HG03097 (cell line): ENCODE measurements around the gene CUL3.
A peak's percentile ranks its signal among the peaks of the same experiment; 100 is the strongest.
"Not testable (repeated sequence)": the region's sequence is repeated elsewhere in the genome, so short reads cannot be mapped to it uniquely, and the experiment has no call there.

ENCODE experiments used
- ATAC-seq: cut with Tn5 transposase; IDR thresholded peaks from one replicate; pipeline ENCODE4 v1.9.1; 2021; ENCODE audit not compliant: unreplicated experiment, low FRiP score

The CUL3 gene

DNA sequence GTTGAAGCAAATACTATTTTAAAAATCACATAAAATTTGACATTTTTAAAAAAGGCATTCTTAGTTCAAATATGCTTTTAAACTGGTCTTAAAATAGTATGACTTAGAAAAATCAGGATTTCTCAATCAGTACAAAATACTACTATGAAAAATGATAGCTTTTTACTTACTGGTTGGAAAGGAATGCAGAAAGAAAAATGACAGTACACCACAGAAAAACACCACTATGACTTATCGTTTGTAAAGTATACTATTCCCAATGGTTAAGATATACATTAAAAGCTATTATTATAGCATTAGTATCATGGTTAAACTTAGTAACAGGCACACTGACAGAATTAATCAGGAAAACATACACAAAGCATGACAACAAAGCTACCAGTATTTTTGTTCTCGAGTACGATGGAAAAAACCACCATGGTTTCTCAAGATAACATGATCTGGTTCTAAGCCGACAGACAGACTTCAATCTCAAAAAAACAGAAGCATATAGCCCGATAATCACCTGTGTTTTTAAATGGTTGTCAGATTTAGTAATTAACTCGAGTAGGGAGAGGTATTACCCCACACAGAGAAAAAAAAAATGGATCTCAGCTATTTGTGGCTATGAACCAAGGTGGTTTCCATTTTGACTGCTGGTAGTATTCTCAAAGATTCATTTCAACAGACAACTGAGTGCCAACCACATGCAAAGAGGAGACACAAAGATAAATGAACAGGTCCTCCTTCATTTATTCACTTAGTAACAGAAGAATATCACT, 39.1 kb downstream of the CUL3 start:
- no peak for ATAC-seq

DNA sequence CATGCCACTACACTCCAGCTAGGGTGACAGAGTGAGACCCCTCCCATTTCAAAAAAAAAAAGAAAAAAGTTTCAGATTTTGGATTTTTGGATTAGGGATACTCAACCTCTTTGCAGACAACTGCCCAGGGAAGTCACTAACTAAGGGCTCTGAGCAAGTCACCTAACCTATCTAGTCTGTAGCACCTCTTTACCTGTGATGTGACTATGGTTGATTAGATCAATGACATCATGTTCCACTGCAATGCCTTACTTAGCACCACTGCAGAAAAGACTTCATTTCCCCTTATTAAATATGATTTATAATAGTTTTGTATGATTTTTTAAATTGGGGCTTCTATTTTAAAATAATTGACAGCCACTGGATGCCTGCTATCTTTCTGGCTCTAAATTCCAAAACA, 41.2 kb downstream of the CUL3 start:
- no peak for ATAC-seq

DNA sequence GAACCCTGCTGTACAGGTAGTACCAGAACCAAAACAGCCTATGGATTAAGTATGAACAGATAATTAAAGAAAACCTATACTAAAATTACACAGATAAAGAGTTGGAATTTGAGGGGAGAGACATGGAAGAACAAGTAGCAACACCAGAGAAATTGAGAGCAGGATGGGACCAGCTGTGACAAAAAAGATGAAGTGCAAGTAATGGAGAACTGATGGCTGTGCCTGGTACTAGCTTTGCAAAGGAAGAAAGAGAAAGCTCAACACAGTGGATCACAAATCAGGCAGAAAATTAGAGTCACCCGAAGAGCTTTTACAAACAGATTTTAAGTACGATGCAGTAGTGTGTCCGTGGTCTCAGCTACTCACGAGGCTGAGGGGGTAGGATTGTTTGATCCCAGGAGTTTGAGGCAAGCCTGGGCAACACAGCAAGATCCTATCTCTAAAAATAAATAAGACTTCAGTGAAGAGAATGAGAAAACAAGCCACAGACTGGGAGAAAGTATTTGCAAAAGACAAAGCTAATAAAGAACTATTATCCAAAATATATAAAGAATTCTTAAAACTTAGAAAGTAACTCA, 46.5 kb downstream of the CUL3 start:
- no peak for ATAC-seq

DNA sequence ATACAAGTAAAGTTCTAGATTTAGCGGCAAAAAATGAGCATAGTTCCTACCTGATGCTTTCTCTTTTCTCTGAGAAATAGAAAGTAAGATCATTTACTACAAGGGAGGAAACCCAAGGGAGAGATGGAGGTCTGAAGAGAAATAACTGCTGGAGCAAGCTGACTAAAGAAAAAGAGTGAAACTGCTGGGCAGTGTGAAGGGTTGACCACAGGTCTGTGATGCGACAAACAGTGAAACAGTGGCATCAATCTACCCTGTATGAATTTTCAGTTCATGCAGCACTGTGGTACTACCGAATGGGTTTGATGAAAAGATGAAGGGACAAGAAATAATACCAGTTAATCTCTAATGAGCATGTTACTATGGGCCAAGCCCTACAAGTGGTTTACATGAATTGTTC, 52.2 kb downstream of the CUL3 start:
- peak; percentile 76 for ATAC-seq

DNA sequence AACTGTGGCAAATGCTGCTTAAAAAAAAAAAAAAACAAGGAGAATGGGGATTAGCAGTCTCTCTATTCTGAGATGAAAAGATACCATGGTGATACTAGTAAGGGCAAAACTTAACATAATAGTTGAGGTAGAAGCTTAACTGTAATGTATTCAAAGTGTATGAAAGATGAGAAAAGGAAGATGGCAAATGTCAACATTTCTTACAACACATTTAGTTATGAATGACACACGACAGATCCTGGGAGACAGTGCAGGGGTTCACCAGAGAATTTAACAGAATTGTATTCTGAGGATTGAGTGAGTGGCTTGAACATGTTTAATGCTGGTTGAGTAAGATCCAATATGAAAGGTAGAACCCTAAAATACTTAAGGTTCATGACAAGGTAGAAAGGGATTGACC, 52.7 kb downstream of the CUL3 start:
- ATAC-seq, result peak; percentile 3

DNA sequence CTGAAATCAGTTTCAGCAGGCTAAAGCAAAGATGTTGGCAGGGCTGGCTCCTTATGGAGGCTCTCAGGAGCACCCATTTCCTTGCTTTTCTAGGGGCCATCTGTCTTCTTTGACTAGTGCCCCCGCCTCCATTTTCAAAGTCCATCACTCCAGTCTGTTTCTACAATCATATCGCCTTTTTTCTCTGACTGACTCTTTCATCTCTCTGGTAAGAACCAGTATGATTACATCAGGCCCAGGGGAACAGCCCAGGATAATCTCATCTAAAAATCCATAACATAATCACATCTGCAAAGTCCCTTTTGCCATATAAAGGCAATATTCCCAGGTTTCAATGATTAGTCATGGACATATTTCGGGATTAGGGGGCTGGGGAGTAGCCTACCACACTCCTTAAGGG, 57.0 kb downstream of the CUL3 start:
- ATAC-seq, result no peak

DNA sequence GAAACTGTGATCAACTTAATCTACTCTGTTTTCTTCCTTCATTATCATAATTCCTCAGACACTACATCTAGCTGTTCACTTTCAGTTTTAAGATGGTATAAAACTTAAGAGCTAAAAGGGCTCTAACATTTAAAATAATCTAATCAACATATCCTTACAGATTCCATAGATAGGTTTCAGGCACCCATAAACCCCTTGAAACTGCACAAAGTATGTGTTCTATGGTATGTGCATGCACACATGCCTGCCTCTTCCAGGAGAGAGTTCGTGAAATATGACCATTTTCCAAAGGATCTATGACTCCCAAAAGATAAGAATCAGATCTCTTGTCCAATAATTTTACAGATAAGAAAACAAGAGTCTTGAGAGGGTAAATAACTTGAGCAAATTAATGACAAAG, 59.4 kb downstream of the CUL3 start:
- no peak for ATAC-seq

DNA sequence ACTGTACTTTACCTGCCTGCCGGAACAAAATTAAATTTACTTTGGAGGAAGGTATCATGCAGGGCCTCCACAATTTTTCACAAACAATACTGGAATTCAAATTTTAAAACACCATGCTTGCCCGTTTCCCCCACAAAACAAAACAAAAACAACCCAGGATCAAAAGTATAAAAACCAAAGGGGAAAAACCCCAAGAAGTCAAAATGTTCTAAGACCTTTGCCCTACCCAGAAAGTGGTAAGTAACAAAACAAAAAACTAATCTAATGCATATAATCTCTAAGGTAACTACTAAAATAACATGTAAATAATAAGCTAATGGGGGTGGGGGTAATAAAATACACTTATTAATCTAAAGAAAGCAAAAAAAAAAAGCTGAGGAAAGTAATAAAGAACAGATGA, 60.5 kb downstream of the CUL3 start:
- ATAC-seq, result no peak

DNA sequence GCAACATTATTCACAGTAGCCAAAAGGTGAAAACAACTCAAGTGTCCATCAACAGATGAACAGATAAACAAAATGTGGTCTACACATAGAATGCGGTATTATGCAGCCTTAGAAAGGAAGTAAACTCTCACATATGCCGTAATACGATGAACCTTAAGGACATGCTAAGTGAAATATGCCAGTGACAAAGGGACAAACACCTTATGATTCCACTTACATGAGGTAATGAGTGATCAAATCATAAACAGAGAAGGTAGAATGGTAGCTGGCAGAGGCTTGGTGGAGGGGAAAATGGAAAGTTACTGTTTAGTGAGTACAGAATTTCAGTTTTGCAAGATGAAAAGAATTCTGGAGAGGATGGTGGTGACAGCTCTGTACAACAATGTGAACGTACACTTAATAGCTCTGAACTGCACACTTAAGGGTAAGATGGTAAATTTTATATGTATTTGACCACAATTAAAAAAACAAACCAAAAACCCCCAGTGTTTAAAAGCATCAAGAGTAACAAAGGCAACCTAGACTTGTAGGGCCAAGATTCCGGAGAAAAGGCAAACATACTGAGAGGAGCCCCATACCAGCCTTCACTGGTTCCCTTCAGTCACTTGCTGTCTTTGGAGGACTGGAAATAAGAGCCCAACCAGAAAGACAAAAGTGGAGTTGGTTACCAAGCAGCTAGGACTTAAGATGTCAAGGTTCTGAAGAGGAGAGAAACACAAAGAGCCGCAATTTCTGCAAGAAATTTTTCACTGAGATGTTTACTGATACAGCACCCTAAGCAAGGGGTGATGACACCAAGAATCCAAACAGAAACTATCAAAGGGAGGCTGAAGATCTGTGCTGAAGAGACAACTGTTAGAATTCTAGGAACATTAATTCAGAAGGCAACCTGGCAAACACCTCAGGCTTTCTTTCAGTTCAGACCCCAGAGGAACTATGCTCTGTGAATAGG, 61.3 kb downstream of the CUL3 start:
- ATAC-seq, result peak; percentile 33

DNA sequence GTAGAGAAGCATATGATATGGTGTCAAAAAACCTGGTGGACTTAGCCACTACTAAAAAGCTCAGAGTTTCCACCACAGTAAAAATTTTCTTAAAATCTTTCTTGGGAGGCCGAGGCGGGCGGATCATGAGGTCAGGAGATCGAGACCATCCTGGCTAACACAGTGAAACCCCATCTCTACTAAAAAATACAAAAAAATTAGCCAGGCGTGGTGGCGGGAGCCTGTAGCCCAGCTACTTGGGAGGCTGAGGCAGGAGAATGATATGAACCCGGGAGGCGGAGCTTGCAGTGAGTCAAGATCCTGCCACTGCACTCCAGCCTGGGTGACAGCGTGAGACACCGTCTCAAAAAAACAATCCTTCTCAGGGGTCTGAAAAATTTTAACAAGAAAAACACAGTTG, 62.7 kb downstream of the CUL3 start:
- not testable (repeated sequence) for ATAC-seq

DNA sequence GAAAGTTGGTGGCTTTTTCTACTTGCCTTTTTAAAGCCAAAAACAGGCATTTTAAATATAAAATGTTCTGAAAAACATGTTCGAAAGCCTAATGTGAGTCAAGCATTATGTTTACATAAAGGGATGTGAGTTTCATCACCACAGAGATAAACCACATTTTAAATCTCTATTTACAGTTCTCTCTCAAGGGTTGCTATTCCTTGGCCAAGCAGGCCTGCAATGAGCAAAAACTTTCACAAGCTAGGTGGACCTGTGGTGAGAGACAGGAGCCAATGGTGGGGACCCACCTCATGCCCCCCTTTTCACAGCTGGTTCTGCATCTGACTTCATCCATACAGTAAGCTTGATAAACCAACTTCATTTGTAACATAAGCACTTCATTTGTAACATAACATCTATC, 65.1 kb downstream of the CUL3 start:
- ATAC-seq, result peak; percentile 70

DNA sequence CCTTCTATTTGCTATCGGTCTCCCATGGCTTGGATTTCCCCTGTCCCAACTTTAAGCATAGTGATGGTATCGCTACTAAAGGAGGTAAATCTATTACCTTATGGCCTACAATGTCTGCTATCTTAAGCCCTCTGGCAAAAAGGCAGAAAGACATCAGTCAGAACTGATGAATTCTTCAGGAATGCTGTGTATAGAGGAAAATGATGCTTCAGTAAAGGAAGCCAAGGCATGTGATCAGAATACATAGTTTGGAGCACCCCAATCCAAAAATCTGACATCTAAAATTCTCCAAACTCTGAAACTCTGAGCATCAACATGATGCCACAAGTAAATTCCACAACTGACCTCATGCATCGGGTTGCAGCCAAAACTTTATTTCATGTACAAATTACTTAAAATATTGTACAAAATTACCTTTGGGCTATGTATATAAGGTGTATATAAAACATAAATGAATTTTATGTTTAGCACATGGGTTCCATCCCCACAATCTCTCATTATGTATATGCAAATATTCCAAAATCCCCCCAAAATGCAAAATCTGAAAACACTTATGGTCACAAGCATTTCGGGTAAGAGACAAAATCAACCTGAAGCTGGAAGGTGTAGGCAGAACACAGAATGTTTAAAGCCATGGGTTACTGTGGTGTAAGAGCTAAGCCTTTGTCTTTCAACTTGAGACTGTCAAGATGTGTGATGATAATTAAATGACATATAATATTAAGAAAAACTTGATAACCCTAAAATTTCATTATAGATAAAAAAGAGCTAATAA, 66.2 kb downstream of the CUL3 start:
- no peak for ATAC-seq

DNA sequence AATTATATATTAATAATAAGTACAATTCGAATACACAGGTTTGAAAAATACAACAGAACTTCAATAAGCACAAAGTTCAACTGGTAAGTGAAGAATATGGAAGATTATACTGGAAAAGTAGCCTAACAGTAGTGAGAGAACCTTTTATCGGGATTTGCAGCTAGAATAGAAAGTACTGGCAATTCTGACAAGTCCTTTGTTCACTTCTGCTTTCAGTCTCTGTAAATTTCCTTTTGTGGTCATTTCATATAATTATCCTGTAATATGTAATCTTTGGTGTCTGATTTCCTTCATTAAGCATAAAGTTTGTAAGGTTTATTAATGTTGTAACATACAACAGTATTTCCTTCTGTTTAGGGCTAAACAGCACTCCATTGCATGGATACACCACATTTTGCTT, 67.2 kb downstream of the CUL3 start:
- no peak for ATAC-seq

DNA sequence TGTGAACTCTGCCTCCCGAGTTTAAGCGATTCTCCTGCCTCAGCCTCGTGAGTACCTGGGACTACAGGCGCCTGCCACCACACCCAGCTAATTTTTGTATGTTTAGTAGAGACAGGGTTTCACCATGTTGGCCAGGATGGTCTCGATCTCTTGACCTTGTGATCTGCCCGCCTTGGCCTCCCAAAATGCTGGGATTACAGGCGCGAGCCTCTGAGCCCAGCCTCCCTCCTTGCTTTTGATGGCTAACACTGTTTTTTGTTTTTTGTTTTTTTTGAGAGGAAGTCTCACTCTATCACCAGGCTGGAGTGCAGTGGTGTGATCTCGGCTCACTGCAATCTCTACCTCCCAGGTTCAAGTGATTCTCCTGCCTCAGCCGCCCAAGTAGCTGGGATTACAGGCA, 68.8 kb downstream of the CUL3 start:
- not testable (repeated sequence) for ATAC-seq

DNA sequence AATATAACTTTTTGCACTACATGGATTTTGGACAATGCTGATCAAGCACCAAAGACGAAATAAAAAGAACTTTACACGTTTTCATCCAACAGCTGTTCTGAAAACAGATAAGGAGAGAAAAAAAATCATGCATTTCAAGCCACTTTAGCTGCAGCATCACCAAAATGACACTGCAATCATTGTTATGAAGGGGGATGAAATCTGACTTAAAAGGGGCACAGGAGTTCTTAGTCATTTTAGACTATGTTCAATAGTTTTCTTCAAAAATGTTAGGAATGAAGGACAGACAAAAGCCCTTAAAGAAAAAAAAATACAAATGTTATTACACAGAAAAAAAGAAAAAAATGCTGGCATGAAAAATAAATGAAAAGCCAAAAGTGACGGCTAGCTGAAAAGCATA, 71.2 kb downstream of the CUL3 start:
- ATAC-seq, result no peak

DNA sequence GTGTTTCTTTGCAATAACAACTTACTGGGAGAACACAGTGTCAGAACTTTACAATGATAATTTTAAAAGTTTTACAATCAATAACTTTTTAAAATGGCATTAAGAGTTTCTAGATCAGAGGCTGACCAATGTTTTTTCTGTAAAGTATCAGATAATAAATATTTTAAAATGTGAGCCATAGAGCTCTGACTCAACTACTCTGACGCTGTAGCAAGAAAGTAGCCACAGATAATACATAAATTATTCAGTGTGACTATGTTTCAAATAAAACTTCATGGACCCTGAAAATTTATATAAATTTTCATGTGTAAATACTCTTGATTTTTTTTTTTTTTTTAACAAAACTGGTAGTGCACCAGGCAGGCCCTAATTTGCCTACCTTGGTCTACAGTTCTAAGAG, 77.4 kb downstream of the CUL3 start:
- no peak for ATAC-seq

DNA sequence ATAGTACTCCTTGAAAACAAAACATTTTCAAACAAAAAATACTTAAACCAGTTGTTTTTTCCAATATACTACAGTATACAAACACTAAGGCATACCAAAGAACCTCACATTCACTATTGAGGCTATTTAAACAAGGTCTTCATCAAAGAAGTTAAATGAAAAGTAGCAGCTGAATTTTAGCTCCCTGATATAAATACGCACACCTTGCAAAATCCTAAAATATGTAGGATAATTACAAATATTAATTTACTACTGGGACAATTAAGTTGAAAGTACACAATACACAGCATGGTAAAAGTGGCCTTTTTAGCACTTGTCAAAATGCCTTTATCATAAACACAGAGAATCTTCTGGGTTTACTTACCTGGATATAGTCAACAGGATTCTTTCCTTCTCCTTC, 78.7 kb downstream of the CUL3 start:
- no peak for ATAC-seq

DNA sequence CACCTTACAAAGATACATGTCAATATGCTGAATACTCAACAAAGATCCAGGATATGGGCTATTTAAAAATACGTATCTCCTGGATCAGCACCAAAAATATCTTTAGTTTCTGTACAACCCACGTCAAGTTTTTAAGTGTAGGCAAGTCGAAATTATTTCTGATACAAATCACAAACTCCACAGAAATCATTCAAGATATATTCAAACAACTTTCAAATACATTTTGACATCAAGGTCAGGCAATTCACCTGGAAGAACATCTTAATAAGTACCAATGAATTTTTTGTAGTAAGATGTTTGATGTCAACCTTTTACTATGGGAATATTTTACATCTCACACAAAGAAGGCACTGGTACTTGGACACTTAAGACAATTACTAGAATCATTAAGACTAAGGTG, 86.2 kb downstream of the CUL3 start:
- ATAC-seq, result no peak

DNA sequence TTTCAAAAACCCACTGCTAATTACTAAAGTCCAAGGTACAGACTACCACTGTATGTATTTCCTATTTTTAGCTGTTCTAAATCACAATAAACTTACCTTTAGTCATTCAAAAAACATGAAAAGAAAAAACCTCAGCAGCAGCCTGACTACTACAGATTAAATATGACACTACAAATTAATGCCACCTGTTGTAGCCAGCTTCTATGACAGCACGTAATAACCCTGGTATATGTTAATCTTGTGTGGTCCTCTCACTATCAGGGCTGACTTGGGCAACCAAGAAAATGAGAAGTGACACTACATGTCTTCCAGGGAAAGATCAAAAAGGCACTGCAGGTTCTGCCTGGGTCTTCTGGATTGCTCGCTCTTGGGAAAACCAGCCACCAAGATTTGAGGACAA, 92.6 kb downstream of the CUL3 start:
- ATAC-seq, result no peak

DNA sequence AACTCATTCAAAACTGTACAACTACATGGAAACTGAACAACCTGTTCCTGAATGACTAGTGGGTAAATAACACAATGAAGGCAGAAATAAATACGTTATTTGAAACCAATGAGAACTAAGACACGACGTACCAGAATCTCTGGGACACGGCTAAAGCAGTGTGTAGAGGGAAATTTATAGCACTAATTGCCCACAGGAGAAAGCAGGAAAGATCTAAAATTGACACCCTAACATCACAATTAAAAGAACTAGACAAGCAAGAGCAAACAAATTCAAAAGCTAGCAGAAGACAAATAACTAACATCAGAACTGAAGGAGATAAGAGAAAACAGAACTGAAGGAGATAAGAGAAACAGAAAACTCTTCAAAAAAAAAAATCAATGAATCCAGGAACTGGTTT, 97.2 kb downstream of the CUL3 start:
- not testable (repeated sequence) for ATAC-seq
